ENCODE results near the gene FAM131C. TPM values are rescaled to one million over a fixed set of nuclear protein-coding genes. Genes with fewer than 3 reads are reported as not detected.

Gene FAM131C
- total and polyA plus RNA-seq, 2 donors (not counting 1 experiment from before 2014, with no cell fraction given), result 0.34 to 0.50 TPM

- Histone ChIP-seq H3K4me1 (ENCODE audit: control insufficient read depth, extremely low read depth, insufficient read depth, low read length) (peaks cover under 1% of the 10 kb centered on the region), H3K4me2 (ENCODE audit: extremely low read depth, insufficient read depth, low read length) (no peak overlapping the region), H3K36me3 (ENCODE audit: control insufficient read depth, insufficient read depth, low read length) (no peaks in the 10 kb centered on the region), H3K79me2 (ENCODE audit: control insufficient read depth, insufficient read depth, low read length) (no peaks in the 10 kb centered on the region), H3K27me3 (ENCODE audit: control insufficient read depth, insufficient read depth, low read length) (peaks cover 7% of the 10 kb centered on the region), H3K9me3 (ENCODE audit: control insufficient read depth, insufficient read depth, low read depth, low read length) (no peaks in the 10 kb centered on the region), H3K27ac (ENCODE audit: insufficient read depth, low read length) (no peak overlapping the region), H3K4me3 (replicated peaks in 1 of 4; ENCODE audit: control extremely low read depth in 1 of 4, insufficient read depth in 1 of 4, low read depth in 3 of 4, low read length in 4 of 4) (no peak overlapping the region), H2AFZ (ENCODE audit: low read length) (no peak overlapping the region), H4K20me1 (ENCODE audit: control insufficient read depth, extremely low read depth, insufficient read depth, low read length) (no peaks in the 10 kb centered on the region), H3K9ac (ENCODE audit: insufficient read depth, low read length) (no peak overlapping the region)
- no peak for DNase-seq (ENCODE audit: low read depth in 2 of 2)
- TF ChIP-seq CTCF (conservative IDR thresholded peaks at IDR 0.05 in 1 of 2, IDR thresholded peaks at IDR 0.05 in 1 of 2; ENCODE audit: low read depth in 1 of 2, low read length in 2 of 2), result no peak
Observed at GRCh38 chr1:16068356-16069270, 4.8 kb downstream of the FAM131C start.

GRCh38 chr1:16067933-16068332 is 5.5 kb downstream of the FAM131C start:
- Histone ChIP-seq H3K27ac (ENCODE audit: insufficient read depth, low read length) (no peak overlapping the region), H3K4me2 (ENCODE audit: extremely low read depth, insufficient read depth, low read length) (no peak overlapping the region), H3K36me3 (ENCODE audit: control insufficient read depth, insufficient read depth, low read length) (no peaks in the 10 kb centered on the region), H3K27me3 (ENCODE audit: control insufficient read depth, insufficient read depth, low read length) (peaks cover 7% of the 10 kb centered on the region), H3K9me3 (ENCODE audit: control insufficient read depth, insufficient read depth, low read depth, low read length) (no peaks in the 10 kb centered on the region), H3K79me2 (ENCODE audit: control insufficient read depth, insufficient read depth, low read length) (no peaks in the 10 kb centered on the region), H3K9ac (ENCODE audit: insufficient read depth, low read length) (no peak overlapping the region), H3K4me3 (replicated peaks in 1 of 4; ENCODE audit: control extremely low read depth in 1 of 4, insufficient read depth in 1 of 4, low read depth in 3 of 4, low read length in 4 of 4) (no peak overlapping the region), H4K20me1 (ENCODE audit: control insufficient read depth, extremely low read depth, insufficient read depth, low read length) (no peaks in the 10 kb centered on the region), H3K4me1 (ENCODE audit: control insufficient read depth, extremely low read depth, insufficient read depth, low read length) (no peaks in the 10 kb centered on the region), H2AFZ (ENCODE audit: low read length) (no peak overlapping the region)
- no peak for DNase-seq (ENCODE audit: low read depth in 2 of 2)
- TF ChIP-seq CTCF (conservative IDR thresholded peaks at IDR 0.05 in 1 of 2, IDR thresholded peaks at IDR 0.05 in 1 of 2; ENCODE audit: low read depth in 1 of 2, low read length in 2 of 2) (no peak), EZH2 (IDR thresholded peaks at IDR 0.05; ENCODE audit: low read length, missing control alignments) (no peak)

GRCh38 chr1:16067127-16067768 is 6.2 kb downstream of the FAM131C start:
- no peak overlapping the region for H3K4me3 ChIP-seq (replicated peaks in 1 of 4; ENCODE audit: control extremely low read depth in 1 of 4, insufficient read depth in 1 of 4, low read depth in 3 of 4, low read length in 4 of 4)

More at GRCh38 chr1:16067127-16067768, 6.2 kb downstream of the FAM131C start:
- no peak overlapping the region for H3K9ac ChIP-seq (ENCODE audit: insufficient read depth, low read length)
- no peaks in the 10 kb centered on the region for H4K20me1 ChIP-seq (ENCODE audit: control insufficient read depth, extremely low read depth, insufficient read depth, low read length)
- TF ChIP-seq CTCF (conservative IDR thresholded peaks at IDR 0.05 in 1 of 2, IDR thresholded peaks at IDR 0.05 in 1 of 2; ENCODE audit: low read depth in 1 of 2, low read length in 2 of 2) (no peak), EZH2 (IDR thresholded peaks at IDR 0.05; ENCODE audit: low read length, missing control alignments) (no peak)
- H3K36me3 ChIP-seq (ENCODE audit: control insufficient read depth, insufficient read depth, low read length), result no peaks in the 10 kb centered on the region
- peaks cover 7% of the 10 kb centered on the region for H3K27me3 ChIP-seq (ENCODE audit: control insufficient read depth, insufficient read depth, low read length)
- H3K79me2 ChIP-seq (ENCODE audit: control insufficient read depth, insufficient read depth, low read length), result no peaks in the 10 kb centered on the region
- H3K4me1 ChIP-seq (ENCODE audit: control insufficient read depth, extremely low read depth, insufficient read depth, low read length), result no peaks in the 10 kb centered on the region
- H3K9me3 ChIP-seq (ENCODE audit: control insufficient read depth, insufficient read depth, low read depth, low read length), result no peaks in the 10 kb centered on the region
- H3K4me2 ChIP-seq (ENCODE audit: extremely low read depth, insufficient read depth, low read length), result no peak overlapping the region
- no peak overlapping the region for H3K27ac ChIP-seq (ENCODE audit: insufficient read depth, low read length)
- H2AFZ ChIP-seq (ENCODE audit: low read length), result no peak overlapping the region
- DNase-seq (ENCODE audit: low read depth in 2 of 2), result peak in 1 of 2 donors; percentile 31

Data from fibroblast of lung (primary cell).